GM18505 (cell line): ENCODE results near the gene SMC4.

Experiments
- ATAC-seq: cut with Tn5 transposase; IDR thresholded peaks from one replicate; pipeline ENCODE4 v1.9.1; 2021; ENCODE audit not compliant: unreplicated experiment
- POLR2A ChIP-seq: IDR thresholded peaks from 4 replicates; pipeline ENCODE4 v1.6.1; 2011; ENCODE audit warnings: borderline replicate concordance; ENCODE audit not compliant: insufficient read depth, insufficient read length; ENCODE audit errors: extremely low read depth

Gene SMC4

GRCh38 chr3:160460033-160460432 is 60.6 kb downstream of the SMC4 start:
- no peak for TF ChIP-seq POLR2A
- no peak for ATAC-seq

DNA sequence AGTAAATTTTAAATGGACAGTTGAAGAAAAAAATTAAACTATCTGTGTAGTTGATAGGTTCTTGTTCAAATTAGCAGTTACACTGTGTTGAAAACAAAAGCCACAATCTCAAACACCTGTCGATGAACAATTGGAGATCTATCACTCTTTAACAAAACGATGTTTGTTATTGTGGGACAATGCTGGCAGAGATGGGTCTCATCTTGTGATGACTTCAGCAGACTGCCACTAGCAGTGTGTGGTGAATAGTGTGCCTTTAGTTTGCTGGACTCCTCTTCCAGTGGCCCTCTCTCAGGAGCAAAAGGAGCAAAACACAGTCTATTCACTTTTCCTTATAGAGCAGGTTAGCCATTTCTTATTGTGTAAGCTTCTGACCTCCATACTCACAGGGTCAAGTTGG is 64.9 kb downstream of the SMC4 start:
- no peak for ATAC-seq
- no peak for TF ChIP-seq POLR2A

DNA sequence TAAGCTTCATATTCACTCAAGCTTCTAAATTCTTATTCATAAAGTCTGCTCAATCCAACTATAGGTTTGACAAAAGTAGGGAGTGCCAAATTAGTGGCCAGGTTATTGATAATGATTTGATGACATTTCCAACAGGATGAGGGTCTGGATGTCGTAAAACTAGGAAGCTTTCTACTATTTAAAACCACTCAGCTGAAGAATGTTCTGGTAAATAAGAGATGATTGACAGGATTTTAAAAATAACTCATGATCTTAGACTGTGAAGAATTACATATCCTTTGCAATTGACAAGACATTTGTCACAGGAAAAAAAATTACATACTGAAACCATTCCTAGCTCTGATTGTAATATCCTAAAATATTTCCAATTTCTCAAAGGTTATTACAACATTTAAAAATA is 65.5 kb downstream of the SMC4 start:
- no peak for TF ChIP-seq POLR2A
- no peak for ATAC-seq

- no peak for ATAC-seq
- no peak for TF ChIP-seq POLR2A
Observed at GRCh38 chr3:160470181-160470580, 70.7 kb downstream of the SMC4 start.

DNA sequence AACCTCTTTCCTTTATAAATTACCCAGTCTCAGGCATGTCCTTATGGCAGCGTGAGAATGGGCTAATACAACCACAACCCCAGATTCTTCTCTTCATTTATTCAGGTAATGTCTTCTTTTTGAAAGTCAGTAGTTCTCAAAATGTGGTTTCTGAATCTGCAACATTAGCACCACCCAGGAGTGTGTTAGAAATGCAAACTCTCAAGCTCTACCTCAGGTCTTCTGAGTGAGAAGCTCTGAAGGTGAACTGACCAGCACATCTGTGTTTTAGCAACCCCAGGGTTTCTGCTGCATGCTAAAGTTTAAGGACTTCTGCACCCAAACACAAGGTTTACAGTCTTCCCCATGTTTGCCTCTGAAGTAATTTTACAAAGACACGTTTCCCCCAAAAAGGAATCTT is 72.4 kb downstream of the SMC4 start:
- no peak for ATAC-seq
- no peak for TF ChIP-seq POLR2A

GRCh38 chr3:160472344-160472743 is 72.9 kb downstream of the SMC4 start:
- no peak for TF ChIP-seq POLR2A
- ATAC-seq: no peak

GRCh38 chr3:160473221-160473620 is 73.8 kb downstream of the SMC4 start:
- no peak for TF ChIP-seq POLR2A
- ATAC-seq: no peak

GRCh38 chr3:160473978-160474377 is 74.5 kb downstream of the SMC4 start:
- no peak for TF ChIP-seq POLR2A
- no peak for ATAC-seq

GRCh38 chr3:160474416-160474838 is 75.0 kb downstream of the SMC4 start:
- no peak for TF ChIP-seq POLR2A
- ATAC-seq: no peak

DNA sequence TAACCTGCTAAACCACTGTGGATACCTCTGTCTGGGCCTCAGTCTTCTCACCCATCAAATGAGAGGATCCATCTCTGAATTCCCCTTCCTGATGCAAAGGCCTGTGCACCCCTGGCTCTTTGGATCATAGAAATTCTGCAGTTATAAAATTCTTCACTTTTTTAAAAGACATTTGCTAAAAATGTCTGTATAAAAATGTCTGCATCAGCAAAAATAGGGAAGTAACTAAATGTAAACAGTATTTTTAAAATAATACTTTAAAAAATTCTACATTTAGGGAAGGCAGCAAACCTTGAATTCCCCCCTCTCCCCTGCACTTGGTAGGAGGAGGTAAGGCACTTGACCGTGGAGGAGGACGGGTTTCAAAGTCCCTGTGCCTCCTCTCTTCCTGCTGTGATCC is 75.7 kb downstream of the SMC4 start:
- no peak for TF ChIP-seq POLR2A
- ATAC-seq: no peak

DNA sequence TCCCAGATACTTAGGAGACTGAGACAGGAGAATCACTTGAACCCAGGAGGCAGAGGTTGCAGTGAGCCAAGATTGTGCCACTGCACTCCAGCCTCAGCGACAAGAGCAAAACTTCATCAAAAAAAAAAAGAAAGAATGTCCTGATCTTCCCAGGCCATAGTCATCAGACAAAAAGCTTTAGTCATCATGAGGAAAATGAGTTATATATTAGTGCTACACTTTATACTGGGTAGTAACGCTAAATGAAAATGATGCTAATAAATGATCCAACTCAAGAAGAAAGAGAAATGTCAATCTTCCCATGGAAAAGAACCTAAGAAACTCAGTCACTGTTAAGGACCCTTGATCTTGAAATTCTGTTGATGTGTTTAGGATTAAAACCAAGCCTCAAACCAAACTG is 76.4 kb downstream of the SMC4 start:
- no peak for TF ChIP-seq POLR2A
- ATAC-seq: no peak

- no peak for ATAC-seq
- TF ChIP-seq POLR2A: no peak
Observed at GRCh38 chr3:160477750-160478149, 78.3 kb downstream of the SMC4 start.

DNA sequence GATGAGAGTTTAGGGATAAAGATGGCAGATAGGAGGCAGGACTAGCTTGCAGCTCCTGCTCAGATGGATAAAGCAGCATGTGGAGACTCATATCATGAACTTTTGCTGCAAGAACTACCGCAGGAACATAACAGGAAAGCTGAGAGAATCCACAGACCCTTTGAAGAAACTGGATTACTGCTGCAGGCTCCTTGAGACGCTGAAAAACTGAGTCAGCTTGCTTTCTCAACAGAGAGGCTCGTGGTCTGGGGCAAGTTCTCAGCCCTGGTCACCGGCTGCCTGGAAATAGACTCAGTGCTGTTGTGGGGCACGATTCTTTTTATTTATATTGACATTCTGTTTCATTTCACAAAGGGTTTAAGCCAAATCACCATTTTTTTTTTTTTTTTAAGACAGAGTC is 78.9 kb downstream of the SMC4 start:
- TF ChIP-seq POLR2A: no peak
- no peak for ATAC-seq

DNA sequence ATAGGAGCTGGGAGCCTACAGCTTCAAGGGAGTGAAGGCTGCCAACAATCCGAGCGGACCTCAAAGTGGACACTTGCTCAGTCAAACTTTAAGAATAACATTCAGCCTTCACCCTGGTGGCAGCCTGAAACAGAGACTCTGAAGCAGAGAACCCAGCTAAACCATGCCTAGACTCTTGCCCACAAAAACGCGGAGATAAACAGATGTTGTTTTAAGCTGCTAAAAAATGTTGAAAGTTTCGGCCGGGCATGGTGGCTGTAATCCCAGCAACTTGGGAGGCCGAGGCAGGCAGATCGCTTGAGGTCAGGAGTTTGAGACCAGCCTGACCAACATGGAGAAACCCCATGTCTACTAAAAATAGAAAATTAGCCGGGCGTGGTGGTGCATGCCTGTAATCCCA is 79.9 kb downstream of the SMC4 start:
- no peak for TF ChIP-seq POLR2A

DNA sequence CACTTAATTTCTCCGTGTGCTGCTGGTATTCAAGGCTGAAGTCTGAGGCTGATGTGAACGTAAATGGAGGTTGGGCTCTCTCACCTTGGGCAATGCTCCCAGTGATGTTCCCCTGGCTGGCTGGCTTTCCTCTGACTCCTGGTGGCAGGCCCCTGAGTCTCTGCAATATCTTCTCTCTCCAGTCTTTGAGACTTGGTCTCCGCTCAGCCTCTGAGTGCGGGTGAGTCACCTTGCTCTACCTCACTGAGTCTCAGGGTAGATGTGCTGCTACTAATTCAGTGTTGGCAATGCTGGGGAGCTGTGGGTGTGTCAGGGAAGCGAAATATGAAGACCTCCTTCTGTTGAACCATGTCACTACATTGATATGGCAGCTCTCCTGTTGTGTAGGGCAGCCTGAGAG is 81.5 kb downstream of the SMC4 start:
- TF ChIP-seq POLR2A: no peak
- ATAC-seq: no peak

More for the DNA sequence above, 79.9 kb downstream of the SMC4 start:
- no peak for ATAC-seq
